Heart left ventricle (tissue), 16 donors: ENCODE data around the gene PBX3. TPM values are rescaled to one million over a fixed set of nuclear protein-coding genes. Genes with fewer than 3 reads are reported as not detected.
A peak's percentile ranks its signal among the peaks of the same experiment; 100 is the strongest.

Experiments
- ATAC-seq, 4 donors: fragments of 200-7000 bp; cut with Tn5 transposase; one replicate each; pipeline ENCODE4 v1.9.1; 2020 to 2022; ENCODE audit warnings: moderate library complexity in 4 of 4, mild to moderate bottlenecking in 3 of 4, moderate number of reproducible peaks in 1 of 4
- DNase-seq, 5 donors: peaks; one replicate each; pipeline ENCODE4 v3.0.0-alpha.2; 2020
- H3K27ac ChIP-seq, 12 donors: fragments of 200-600 bp; sonication (generic) in 4 of 12; one replicate each; pipeline versions ENCODE4 v1.5.0 to v1.8.0; 2016 to 2022; ENCODE audit warnings: mild to moderate bottlenecking in 2 of 12
- H3K27me3 ChIP-seq, 9 donors: fragments of 200-600 bp; sonication (generic) in 2 of 9; one replicate each; pipeline versions ENCODE4 v1.5.1 to v1.8.0; 2016 to 2022; ENCODE audit warnings: mild to moderate bottlenecking in 3 of 9
- H3K36me3 ChIP-seq, 9 donors: fragments of 200-600 bp; sonication (generic) in 2 of 9; one replicate each; pipeline versions ENCODE4 v1.5.0 to v1.8.0; 2018 to 2022; ENCODE audit warnings: mild to moderate bottlenecking in 2 of 9
- H3K4me1 ChIP-seq, 12 donors: fragments of 200-600 bp; sonication (generic) in 4 of 12; one replicate each; pipeline versions ENCODE4 v1.5.0 to v1.8.0; 2016 to 2022; ENCODE audit warnings: mild to moderate bottlenecking in 3 of 12
- H3K4me3 ChIP-seq, 12 donors: fragments of 200-600 bp; sonication (generic) in 4 of 12; one replicate each; pipeline versions ENCODE4 v1.5.0 to v1.8.0; 2017 to 2022; ENCODE audit warnings: mild to moderate bottlenecking in 9 of 12, moderate library complexity in 4 of 12
- H3K9me3 ChIP-seq, 12 donors: fragments of 200-600 bp; sonication (generic) in 4 of 12; one replicate each; pipeline versions ENCODE4 v1.5.0 to v1.8.0; 2016 to 2022; ENCODE audit warnings: mild to moderate bottlenecking in 1 of 12
- CTCF ChIP-seq, 12 donors: fragments of 200-600 bp; sonication (generic) in 4 of 12; IDR thresholded peaks; one replicate each; pipeline versions ENCODE4 v1.5.0 to v1.8.0; 2018 to 2022; ENCODE audit warnings: antibody characterized with exemption in 12 of 12, mild to moderate bottlenecking in 5 of 12
- POLR2A ChIP-seq, 2 donors: fragments of 450-650 bp; IDR thresholded peaks; one replicate each; pipeline ENCODE4 v1.6.1; 2017; ENCODE audit warnings: antibody characterized with exemption in 2 of 2, mild to moderate bottlenecking in 2 of 2, moderate library complexity in 2 of 2
- WGBS, 4 donors: extraction: QIAGEN DNeasy Blood & Tissue Kit in 2 of 4; methylation state at CpG; one replicate each; pipeline versions ENCODE4 v1.1.5 to v1.1.7; 2013 to 2018; 5-methylcytosine and 5-hydroxymethylcytosine counted together
- intact Hi-C, 10 donors: fragments of 100-400 bp; cut with DNase I; formaldehyde crosslinking; loops; one replicate each; pipeline versions ENCODE4 v1.11.1 to v1.14.2; 2022
- polyA plus RNA-seq, 2 donors: library from polyadenylated mRNA; stranded (reverse); fragments of 200-250 nt; gene quantifications; one replicate each; pipeline ENCODE4 v1.2.3, GENCODE V29; 2013
- total RNA-seq, 9 donors: library from RNA; depleted of rRNA in 2 of 9; stranded (reverse); fragments of >200 nt in 2 of 9; fragmentation: NEBNext Ultra II Directional in 3 of 9; extraction: Animal tissue kit (Norgen Biotek cat#: 25700) in 3 of 9; gene quantifications; one replicate each; pipeline versions ENCODE4 v1.1.0 to v1.2.4, GENCODE V29; 2016 to 2023
- donor health status: ischemic (EF 13 %, LVEDD 7.1; RV severe dilation, severe dysfunction).
- donor health status: healthy with polysubstance abuse.
- donor health status: DM: no; HTN: yes; CAD: no.
- donor health status: DM: no; HTN: no; CAD: no.
- donor health status: ischemic (EF 25% LVEDD 6.9; RV normal size, moderate dysfunction).
- donor health status: ischemic (EF 25% LVEDD 5.7; RV mildly dilated, moderate dysfunction).
- donor health status: healthy.
- donor health status: DM: yes; HTN: yes; CAD: no.
- donor health status: ischemic (EF 35%, LVEDD 5.7; RV mildly dilated, moderate dysfunction).
- donor health status: nonischemic (EF 11% LVEDD 7.7; RV severe dilation, severe dysfunction).
- donor health status: DM: yes; HTN: yes; CAD: no.
- donor health status: PGD.
- donor health status: ischemic (EF 29% LVEDD 5.4; RV normal size, mild dysfunction).
- donor health status: nonischemic (EF 23%, LVEDD 6.1; RV moderate dilation, normal function).

The PBX3 gene
- total and polyA plus RNA-seq, 11 donors: 14.8 to 76.1 (median 53.4) TPM

GRCh38 chr9:125959315-125959714, 212.1 kb downstream of the PBX3 start:
- 95 to 97% (median 96%) methylated on average over 3 of the region's 3 CpGs for WGBS, 4 donors
- DNase-seq: no peak
- H3K4me1 ChIP-seq: peaks cover 0 to 4% (median 0%) of the 10 kb centered on the region in 12 donors
- H3K36me3 ChIP-seq: peaks cover 0 to 49% (median 18%) of the 10 kb centered on the region in 9 donors
- H3K9me3 ChIP-seq: no peaks in the 10 kb centered on the region
- no peak overlapping the region for H3K27ac ChIP-seq
- ATAC-seq: no peak
- intact Hi-C loops: no loop called here
- TF ChIP-seq CTCF (IDR thresholded peaks at IDR 0.05): no peak
- TF ChIP-seq POLR2A (IDR thresholded peaks at IDR 0.05): no peak
- H3K4me3 ChIP-seq: no peak overlapping the region
- H3K27me3 ChIP-seq: no peaks in the 10 kb centered on the region

GRCh38 chr9:125959951-125960619, 212.9 kb downstream of the PBX3 start:
- intact Hi-C loops: no loop called here
- ATAC-seq: no peak

GRCh38 chr9:125960626-125961025, 213.5 kb downstream of the PBX3 start:
- TF ChIP-seq CTCF (IDR thresholded peaks at IDR 0.05) (no peak), POLR2A (IDR thresholded peaks at IDR 0.05) (no peak)
- intact Hi-C loops: no loop called here
- Histone ChIP-seq H3K9me3 (no peaks in the 10 kb centered on the region), H3K4me1 (peaks cover 0 to 4% (median 0%) of the 10 kb centered on the region in 12 donors), H3K27me3 (no peaks in the 10 kb centered on the region), H3K36me3 (peaks cover 0 to 57% (median 27%) of the 10 kb centered on the region in 9 donors), H3K4me3 (no peak overlapping the region), H3K27ac (no peak overlapping the region)
- 89 to 97% (median 93%) methylated on average over 4 to 8 of the region's 8 CpGs for WGBS, 4 donors
- DNase-seq (no peak), ATAC-seq (no peak)

More at GRCh38 chr9:125959951-125960619, 212.9 kb downstream of the PBX3 start:
- Histone ChIP-seq H3K9me3 (no peaks in the 10 kb centered on the region), H3K27me3 (no peaks in the 10 kb centered on the region), H3K4me1 (peaks cover 0 to 4% (median 0%) of the 10 kb centered on the region in 12 donors), H3K36me3 (peaks cover 0 to 55% (median 22%) of the 10 kb centered on the region in 9 donors), H3K4me3 (no peak overlapping the region), H3K27ac (no peak overlapping the region)
- DNase-seq: no peak
- WGBS, 4 donors: 82 to 88% (median 83%) methylated on average over 6 of the region's 6 CpGs
- no peak for TF ChIP-seq POLR2A (IDR thresholded peaks at IDR 0.05)
- no peak for TF ChIP-seq CTCF (IDR thresholded peaks at IDR 0.05)

- no peak for TF ChIP-seq POLR2A (IDR thresholded peaks at IDR 0.05)
- TF ChIP-seq CTCF (IDR thresholded peaks at IDR 0.05): no peak
- Histone ChIP-seq H3K27ac (no peak overlapping the region), H3K36me3 (peaks cover 0 to 59% (median 32%) of the 10 kb centered on the region in 9 donors), H3K4me3 (no peak overlapping the region), H3K9me3 (no peaks in the 10 kb centered on the region), H3K27me3 (no peaks in the 10 kb centered on the region), H3K4me1 (peaks cover 0 to 4% (median 0%) of the 10 kb centered on the region in 12 donors)
- 84 to 91% (median 89%) methylated on average over 7 of the region's 7 CpGs for WGBS, 4 donors
- DNase-seq (no peak), ATAC-seq (peak in 1 of 4 donors; percentile 28)
- intact Hi-C loops: no loop called here
Observed at GRCh38 chr9:125961072-125961471, 213.9 kb downstream of the PBX3 start.
